ENCODE results near the gene KRTAP10-10. TPM values are rescaled to one million over a fixed set of nuclear protein-coding genes. Genes with fewer than 3 reads are reported as not detected.

Gene KRTAP10-10
- total RNA-seq (2022; extraction: Qiagen RNA extraction; ENCODE audit: low read depth), result not detected in 5 replicates

GRCh38 chr21:44637018-44637850 is at the start of gene KRTAP10-10:
Gene KRTAP10-10 (plus strand): TSS chr21:44637356. CDS start chr21:44637418, 62 bp downstream.

GRCh38 chr21:44592446-44593311 is 44.5 kb upstream of the KRTAP10-10 start, which contains the start of gene KRTAP10-6:
Gene KRTAP10-6 (minus strand): TSS chr21:44592505. CDS start chr21:44592484, 21 bp downstream.

GRCh38 chr21:44600118-44600978 is 36.8 kb upstream of the KRTAP10-10 start, which contains the start of gene KRTAP10-7:
Gene KRTAP10-7 (plus strand): TSS chr21:44600597. CDS start chr21:44600622, 25 bp downstream.

GRCh38 chr21:44612029-44612486 is 25.1 kb upstream of the KRTAP10-10 start, which contains the start of gene KRTAP10-8:
Gene KRTAP10-8 (plus strand): TSS chr21:44612079. CDS start chr21:44612101, 22 bp downstream.

GRCh38 chr21:44626673-44627143 is 10.4 kb upstream of the KRTAP10-10 start, which contains the start of gene KRTAP10-9:
Gene KRTAP10-9 (plus strand): TSS chr21:44627093. CDS start chr21:44627172, 79 bp downstream.

GRCh38 chr21:44646366-44647221 is 9.4 kb downstream of the KRTAP10-10 start, which contains the start of gene KRTAP10-11:
Gene KRTAP10-11 (plus strand): TSS chr21:44646414. CDS start chr21:44646459, 45 bp downstream.

GRCh38 chr21:44654576-44655175 is 17.5 kb downstream of the KRTAP10-10 start, which contains the start of gene KRTAP12-4:
Gene KRTAP12-4 (minus strand): TSS chr21:44654659. CDS start chr21:44654614, 45 bp downstream.

GRCh38 chr21:44657635-44658540 is 20.7 kb downstream of the KRTAP10-10 start, which contains the start of gene KRTAP12-3:
Gene KRTAP12-3 (plus strand): TSS chr21:44657932. CDS start chr21:44657980, 48 bp downstream.

GRCh38 chr21:44666401-44667320 is 29.5 kb downstream of the KRTAP10-10 start, which contains the start of gene KRTAP12-2:
Gene KRTAP12-2 (minus strand): TSS chr21:44666927. CDS start chr21:44666886, 41 bp downstream.

GRCh38 chr21:44681861-44682579 is 44.9 kb downstream of the KRTAP10-10 start, which contains the start of gene KRTAP12-1:
Gene KRTAP12-1 (minus strand): TSS chr21:44682163. CDS start chr21:44682123, 40 bp downstream.

Other genes starting within 250 kb of the KRTAP10-10 start
- 1.3 to 1.9 TPM (median 1.5 TPM) in 5 replicates for gene LRRC3, start 181.8 kb upstream of the KRTAP10-10 start, total RNA-seq (2022; extraction: Qiagen RNA extraction; ENCODE audit: low read depth)
- gene KRTAP10-1, start 97.2 kb upstream of the KRTAP10-10 start, total RNA-seq (2022; extraction: Qiagen RNA extraction; ENCODE audit: low read depth), result not detected in 5 replicates
- gene KRTAP10-2, start 85.9 kb upstream of the KRTAP10-10 start, total RNA-seq (2022; extraction: Qiagen RNA extraction; ENCODE audit: low read depth), result not detected in 5 replicates
- not detected in 5 replicates for gene KRTAP10-3, start 78.6 kb upstream of the KRTAP10-10 start, total RNA-seq (2022; extraction: Qiagen RNA extraction; ENCODE audit: low read depth)
- gene KRTAP10-4, start 63.6 kb upstream of the KRTAP10-10 start, total RNA-seq (2022; extraction: Qiagen RNA extraction; ENCODE audit: low read depth), result not detected in 5 replicates
- not detected in 5 replicates for gene KRTAP10-5, start 56.8 kb upstream of the KRTAP10-10 start, total RNA-seq (2022; extraction: Qiagen RNA extraction; ENCODE audit: low read depth)
- not detected in 5 replicates for gene KRTAP10-6, start 44.9 kb upstream of the KRTAP10-10 start, total RNA-seq (2022; extraction: Qiagen RNA extraction; ENCODE audit: low read depth)
- gene KRTAP10-7, start 36.8 kb upstream of the KRTAP10-10 start, total RNA-seq (2022; extraction: Qiagen RNA extraction; ENCODE audit: low read depth), result not detected in 5 replicates
- not detected in 5 replicates for gene KRTAP10-8, start 25.3 kb upstream of the KRTAP10-10 start, total RNA-seq (2022; extraction: Qiagen RNA extraction; ENCODE audit: low read depth)
- not detected in 5 replicates for gene KRTAP10-9, start 10.3 kb upstream of the KRTAP10-10 start, total RNA-seq (2022; extraction: Qiagen RNA extraction; ENCODE audit: low read depth)
- not detected in 5 replicates for gene KRTAP10-11, start 9.1 kb downstream of the KRTAP10-10 start, total RNA-seq (2022; extraction: Qiagen RNA extraction; ENCODE audit: low read depth)
- gene KRTAP12-4, start 17.3 kb downstream of the KRTAP10-10 start, total RNA-seq (2022; extraction: Qiagen RNA extraction; ENCODE audit: low read depth), result not detected in 5 replicates
- not detected in 5 replicates for gene KRTAP12-3, start 20.6 kb downstream of the KRTAP10-10 start, total RNA-seq (2022; extraction: Qiagen RNA extraction; ENCODE audit: low read depth)
- not detected in 5 replicates for gene KRTAP12-2, start 29.6 kb downstream of the KRTAP10-10 start, total RNA-seq (2022; extraction: Qiagen RNA extraction; ENCODE audit: low read depth)
- not detected in 5 replicates for gene KRTAP12-1, start 44.8 kb downstream of the KRTAP10-10 start, total RNA-seq (2022; extraction: Qiagen RNA extraction; ENCODE audit: low read depth)
- not detected in 5 replicates for gene KRTAP10-12, start 59.8 kb downstream of the KRTAP10-10 start, total RNA-seq (2022; extraction: Qiagen RNA extraction; ENCODE audit: low read depth)
- not detected in 5 replicates for gene TSPEAR, start 74.2 kb downstream of the KRTAP10-10 start, total RNA-seq (2022; extraction: Qiagen RNA extraction; ENCODE audit: low read depth)
- 32.0 to 38.3 TPM (median 35.3 TPM) in 5 replicates for gene UBE2G2, start 164.5 kb downstream of the KRTAP10-10 start, total RNA-seq (2022; extraction: Qiagen RNA extraction; ENCODE audit: low read depth)
- gene SUMO3, start 180.7 kb downstream of the KRTAP10-10 start, total RNA-seq (2022; extraction: Qiagen RNA extraction; ENCODE audit: low read depth), result 63.0 to 67.5 TPM (median 65.3 TPM) in 5 replicates
- gene PTTG1IP, start 236.3 kb downstream of the KRTAP10-10 start, total RNA-seq (2022; extraction: Qiagen RNA extraction; ENCODE audit: low read depth), result 90.5 to 112 TPM (median 103 TPM) in 5 replicates